IMR-90 (cell line): ENCODE results near the gene TPGS2. TPM values are rescaled to one million over a fixed set of nuclear protein-coding genes. Genes with fewer than 3 reads are reported as not detected.

Experiments
- ATAC-seq: fragments of 200-7000 bp; cut with Tn5 transposase; 2 replicates; pipeline ENCODE4 v1.9.1; 2020; ENCODE audit warnings: low read depth, mild to moderate bottlenecking, moderate library complexity
- BruUV-seq: library from RNA; stranded (reverse); fragments of 400-500 nt; replicated peaks from 2 replicates; lab custom pipeline; 2021; lab: Mats Ljungman, UMichigan
- CTCF ChIA-PET: fragments of 300-600 bp; formaldehyde crosslinking; extraction: SDS; loops from one replicate; lab custom pipeline; 2021; ENCODE audit warnings: antibody characterized with exemption; lab: Yijun Ruan, JAX
- POLR2A ChIA-PET: fragments of 300-600 bp; sonication (Branson Sonifier 250); formaldehyde crosslinking; loops from one replicate; lab custom pipeline; 2022; ENCODE audit warnings: antibody characterized with exemption; ENCODE audit not compliant: unreplicated experiment; lab: Charles Lee
- DNase-seq: peaks from one replicate; pipeline ENCODE4 v3.0.0; 2013
- H2AFZ ChIP-seq: replicated peaks from 2 replicates; pipeline ENCODE3; 2013; ENCODE audit warnings: low read length, mild to moderate bottlenecking; ENCODE audit not compliant: poor library complexity
- H2AK5ac ChIP-seq: 2 replicates; pipeline ENCODE4 v1.6.1; 2013; ENCODE audit warnings: low read depth, low read length, inconsistent platforms
- H2AK9ac ChIP-seq: replicated peaks from 2 replicates; pipeline ENCODE3; 2013; ENCODE audit warnings: mild to moderate bottlenecking, low read depth, low read length, moderate library complexity; ENCODE audit not compliant: poor library complexity
- H2BK120ac ChIP-seq: 2 replicates; pipeline ENCODE4 v1.6.1; 2013; ENCODE audit warnings: low read depth, low read length, inconsistent platforms
- H2BK15ac ChIP-seq: 3 replicates; pipeline ENCODE4 v1.6.1; 2013; ENCODE audit warnings: low read depth, low read length, inconsistent platforms
- H2BK20ac ChIP-seq: 2 replicates; pipeline ENCODE4 v1.6.1; 2013; ENCODE audit warnings: low read depth, mild to moderate bottlenecking, inconsistent platforms, low read length, moderate library complexity
- H2BK5ac ChIP-seq: 2 replicates; pipeline ENCODE4 v1.6.1; 2013; ENCODE audit warnings: mild to moderate bottlenecking, low read depth, low read length, inconsistent platforms; ENCODE audit not compliant: poor library complexity, severe bottlenecking
- H3K14ac ChIP-seq: replicated peaks from 2 replicates; pipeline ENCODE4 v1.6.1; 2013; ENCODE audit warnings: low read depth, low read length, inconsistent platforms
- H3K18ac ChIP-seq: 2 replicates; pipeline ENCODE4 v1.6.1; 2013; ENCODE audit warnings: low read depth, low read length, control low read depth
- H3K23ac ChIP-seq: 2 replicates; pipeline ENCODE4 v1.6.1; 2013; ENCODE audit warnings: low read depth, low read length, inconsistent platforms
- H3K27ac ChIP-seq: 2 replicates; pipeline ENCODE4 v1.5.1; 2013; ENCODE audit warnings: mild to moderate bottlenecking, control low read depth, low read length; ENCODE audit not compliant: insufficient read depth
- H3K27me3 ChIP-seq: 2 replicates; pipeline ENCODE4 v1.6.1; 2013; ENCODE audit warnings: low read length; ENCODE audit not compliant: control insufficient read depth, insufficient read depth
- H3K36me3 ChIP-seq: 2 replicates; pipeline ENCODE4 v1.6.1; 2013; ENCODE audit warnings: low read length, mixed read lengths; ENCODE audit not compliant: control insufficient read depth, insufficient read depth
- H3K4ac ChIP-seq: 2 replicates; pipeline ENCODE4 v1.6.1; 2013; ENCODE audit warnings: low read depth, low read length, inconsistent platforms
- H3K4me1 ChIP-seq: 2 replicates; pipeline ENCODE4 v1.6.1; 2013; ENCODE audit warnings: low read length, mixed read lengths; ENCODE audit not compliant: control insufficient read depth, insufficient read depth
- H3K4me2 ChIP-seq: 2 replicates; pipeline ENCODE4 v1.6.1; 2013; ENCODE audit warnings: low read depth, mild to moderate bottlenecking, control low read depth, low read length, moderate library complexity
- H3K4me3 ChIP-seq: 2 replicates; pipeline ENCODE4 v1.5.1; 2013; ENCODE audit warnings: low read depth, mild to moderate bottlenecking, control low read depth, low read length, moderate library complexity; ENCODE audit not compliant: insufficient read depth
- H3K56ac ChIP-seq: 2 replicates; pipeline ENCODE4 v1.6.1; 2013; ENCODE audit warnings: low read length, inconsistent platforms; ENCODE audit not compliant: insufficient read depth; ENCODE audit errors: extremely low read depth
- H3K79me1 ChIP-seq, 2 experiments: 2 replicates each; pipeline ENCODE4 v1.6.1; 2013; ENCODE audit warnings: low read length in 2 of 2, inconsistent platforms in 1 of 2, low read depth in 1 of 2
- H3K9ac ChIP-seq: 2 replicates; pipeline ENCODE4 v1.6.1; 2013; ENCODE audit warnings: low read depth, low read length, control low read depth
- H3K9me1 ChIP-seq: 2 replicates; pipeline ENCODE4 v1.6.1; 2013; ENCODE audit warnings: low read length, inconsistent platforms; ENCODE audit not compliant: insufficient read depth
- H3K9me3 ChIP-seq: 2 replicates; pipeline ENCODE4 v1.6.1; 2013; ENCODE audit warnings: low read length; ENCODE audit not compliant: control insufficient read depth, insufficient read depth
- H4K20me1 ChIP-seq: 2 replicates; pipeline ENCODE4 v1.6.1; 2013; ENCODE audit warnings: low read length, inconsistent platforms; ENCODE audit not compliant: insufficient read depth
- H4K5ac ChIP-seq: 2 replicates; pipeline ENCODE4 v1.6.1; 2013; ENCODE audit warnings: mild to moderate bottlenecking, low read depth, low read length, control low read depth
- H4K8ac ChIP-seq, 2 experiments: 2 replicates each; pipeline ENCODE4 v1.6.1; 2013; ENCODE audit warnings: low read depth in 2 of 2, low read length in 2 of 2, control low read depth in 1 of 2, inconsistent platforms in 1 of 2
- H4K91ac ChIP-seq: 2 replicates; pipeline ENCODE4 v1.6.1; 2013; ENCODE audit warnings: low read depth, low read length, inconsistent platforms; ENCODE audit not compliant: insufficient read depth
- WGBS, 2 experiments: methylation state at CpG; one replicate each; pipeline versions ENCODE4 v1.1.5 to v1.1.7; 2013; ENCODE audit warnings: missing lambda C conversion rate in 2 of 2; ENCODE audit not compliant: insufficient read length in 1 of 2; ENCODE audit errors: extremely low coverage in 2 of 2; 5-methylcytosine and 5-hydroxymethylcytosine counted together
- dilution Hi-C: fragments of 300-500 bp; cut with HindIII; formaldehyde crosslinking; loops from one replicate; pipeline ENCODE4 v1.14.3; 2018; ENCODE audit warnings: low sequenced_read_pairs; ENCODE audit not compliant: unreplicated experiment
- in situ Hi-C: fragments of 300-500 bp; cut with MboI; formaldehyde crosslinking; loops from 3 replicates; pipeline ENCODE4 v1.14.3; 2019; ENCODE audit warnings: low sequenced_read_pairs, inconsistent platforms, mixed read lengths
- intact Hi-C: fragments of 100-400 bp; cut with micrococcal nuclease; formaldehyde crosslinking; loops from 2 replicates; pipeline ENCODE4 v1.10.0; 2022
- polyA plus RNA-seq, 3 experiments: library from polyadenylated mRNA; depleted of rRNA; stranded (reverse); fragments of >200 nt; gene quantifications; 2 replicates each; pipeline ENCODE4 v1.2.3, GENCODE V29; 2012; ENCODE audit warnings: low replicate concordance in 1 of 3
- total RNA-seq: library from RNA; depleted of rRNA; stranded (reverse); fragments of >200 nt; gene quantifications from 2 replicates; pipeline ENCODE4 v1.2.3, GENCODE V29; 2012
- TF ChIP-seq, protein P1 (sequence below): fragments of 150-350 bp; IDR thresholded peaks from 2 replicates; pipeline ENCODE4 v1.6.1; 2016; ENCODE audit warnings: low read depth, mild to moderate bottlenecking, low read length, moderate library complexity, borderline replicate concordance

The TPGS2 gene
- total and polyA plus RNA-seq, 2 of the 4 experiments (the other 2 are of a cell fraction): 201 to 294 TPM

DNA sequence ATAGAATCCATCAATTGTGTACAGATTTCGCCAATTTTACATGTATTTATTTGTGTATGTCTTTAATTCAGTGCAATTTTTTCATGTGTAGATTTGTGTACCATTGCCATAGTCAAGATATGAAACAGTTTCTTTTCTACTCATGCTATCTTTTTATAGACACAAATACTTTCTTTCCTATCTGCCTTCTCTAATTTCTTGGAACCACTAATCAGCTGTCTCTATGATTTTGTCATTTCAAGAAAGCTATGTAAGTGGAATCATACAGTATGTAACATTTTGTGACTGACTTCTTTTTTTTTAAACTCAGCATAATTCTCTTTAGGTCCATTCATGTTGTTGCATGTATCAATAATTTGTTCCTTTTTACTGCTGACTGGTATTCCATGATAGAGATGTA lies 33.4 kb upstream of the TPGS2 start:
- no peak overlapping the region for H4K5ac ChIP-seq
- no peaks in the 10 kb centered on the region for H3K27me3 ChIP-seq
- no peak overlapping the region for H2BK20ac ChIP-seq
- no peak overlapping the region for H3K14ac ChIP-seq
- H4K20me1 ChIP-seq: no peaks in the 10 kb centered on the region
- H2AK5ac ChIP-seq: no peak overlapping the region
- BruUV-seq: no TSS peak
- no peaks in the 10 kb centered on the region for H3K79me1 ChIP-seq
- ChIA-PET POLR2A (no interaction called here), CTCF (no interaction called here)
- no peak overlapping the region for H2BK120ac ChIP-seq
- in situ Hi-C loops: no loop called here
- H4K91ac ChIP-seq: no peak overlapping the region
- H3K4me1 ChIP-seq: no peaks in the 10 kb centered on the region
- no peak overlapping the region for H2AFZ ChIP-seq
- H3K4me3 ChIP-seq: no peak overlapping the region
- no peak overlapping the region for H2AK9ac ChIP-seq
- no peaks in the 10 kb centered on the region for H3K9me3 ChIP-seq
- H2BK15ac ChIP-seq: no peak overlapping the region
- no peak overlapping the region for H3K4ac ChIP-seq
- dilution Hi-C loops: no loop called here
- H3K27ac ChIP-seq: no peak overlapping the region
- H3K9me1 ChIP-seq: no peaks in the 10 kb centered on the region
- ATAC-seq (no peak), DNase-seq (no peak)
- no peak overlapping the region for H4K8ac ChIP-seq
- H2BK5ac ChIP-seq: no peak overlapping the region
- no peak overlapping the region for H3K4me2 ChIP-seq
- H3K23ac ChIP-seq: no peak overlapping the region
- WGBS, 2 experiments: no CpG with 5 or more reads among the region's 1 CpG
- no peaks in the 10 kb centered on the region for H3K36me3 ChIP-seq
- TF ChIP-seq, protein P1, sequence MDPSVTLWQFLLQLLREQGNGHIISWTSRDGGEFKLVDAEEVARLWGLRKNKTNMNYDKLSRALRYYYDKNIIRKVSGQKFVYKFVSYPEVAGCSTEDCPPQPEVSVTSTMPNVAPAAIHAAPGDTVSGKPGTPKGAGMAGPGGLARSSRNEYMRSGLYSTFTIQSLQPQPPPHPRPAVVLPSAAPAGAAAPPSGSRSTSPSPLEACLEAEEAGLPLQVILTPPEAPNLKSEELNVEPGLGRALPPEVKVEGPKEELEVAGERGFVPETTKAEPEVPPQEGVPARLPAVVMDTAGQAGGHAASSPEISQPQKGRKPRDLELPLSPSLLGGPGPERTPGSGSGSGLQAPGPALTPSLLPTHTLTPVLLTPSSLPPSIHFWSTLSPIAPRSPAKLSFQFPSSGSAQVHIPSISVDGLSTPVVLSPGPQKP: no peak
- H3K56ac ChIP-seq: no peak overlapping the region
- intact Hi-C loops: no loop called here
- no peak overlapping the region for H3K9ac ChIP-seq
- H3K18ac ChIP-seq: no peak overlapping the region
